AG10803 (cell line): ENCODE measurements around the gene DAPK1.

ENCODE experiments used
- DNase-seq: peaks from one replicate; pipeline ENCODE4 v3.0.0; 2010; ENCODE audit warnings: low read depth
- H3K4me3 ChIP-seq: 2 replicates; pipeline ENCODE4 v1.5.1; 2011; ENCODE audit warnings: mild to moderate bottlenecking, low read length, control low read depth
- CTCF ChIP-seq: conservative IDR thresholded peaks from 2 replicates; pipeline ENCODE4 v1.5.1; 2011; ENCODE audit warnings: mild to moderate bottlenecking, low read length, control low read depth, inconsistent platforms

The DAPK1 gene

GRCh38 chr9:87562062-87562461 lies 64.4 kb downstream of the DAPK1 start:
- no peak overlapping the region for H3K4me3 ChIP-seq
- no peak for DNase-seq
- no peak for TF ChIP-seq CTCF

DNA sequence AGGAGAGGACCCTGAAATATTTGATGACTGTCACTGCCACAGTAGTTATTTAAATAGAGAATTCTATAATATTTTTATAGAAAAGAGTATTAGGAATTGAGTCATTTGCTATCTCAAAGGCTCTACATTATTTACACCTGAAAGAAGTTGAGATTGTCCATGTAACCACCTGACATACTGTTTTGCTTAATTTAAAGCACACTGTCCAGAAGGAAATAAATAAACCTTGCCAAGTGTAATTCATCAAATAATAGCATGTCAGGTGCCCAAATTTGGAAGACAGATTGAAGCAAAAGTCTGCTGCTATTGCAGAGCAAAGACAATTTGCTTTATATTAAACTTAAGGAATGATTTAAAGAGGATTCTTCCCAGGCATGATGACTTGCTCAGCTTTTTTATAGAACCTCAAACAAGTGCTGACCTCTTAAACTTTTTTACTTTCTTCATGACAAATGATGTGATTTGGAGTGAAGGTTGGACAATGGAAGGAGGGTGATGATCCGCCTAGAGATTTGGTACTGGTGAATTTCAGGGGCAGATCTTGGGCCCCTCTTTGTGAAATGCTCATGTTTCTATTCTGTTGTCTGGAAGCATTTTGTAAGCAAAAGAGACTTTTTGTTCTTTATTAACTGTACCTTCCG lies 65.0 kb downstream of the DAPK1 start:
- DNase-seq, result no peak
- no peak for TF ChIP-seq CTCF
- no peak overlapping the region for H3K4me3 ChIP-seq

DNA sequence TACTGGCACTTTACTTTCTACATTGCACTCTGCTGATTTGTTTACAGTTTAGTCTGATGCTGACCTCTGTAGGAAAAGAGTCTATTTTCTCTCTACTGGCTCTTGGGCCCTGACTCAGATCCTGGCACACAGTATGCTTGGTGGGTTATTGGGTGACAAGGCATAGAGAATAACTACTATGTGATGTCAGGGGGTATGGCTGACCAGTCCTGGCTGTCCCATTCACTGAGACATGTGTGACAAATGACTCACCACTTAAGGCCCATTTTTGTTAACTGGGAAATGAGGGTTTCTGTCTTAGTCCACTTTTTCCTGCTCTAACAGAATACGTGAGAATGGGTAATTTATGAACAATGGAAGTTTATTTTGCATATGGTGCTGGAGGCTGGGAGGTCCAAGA lies 66.4 kb downstream of the DAPK1 start:
- no peak overlapping the region for H3K4me3 ChIP-seq
- no peak for TF ChIP-seq CTCF
- no peak for DNase-seq

- no peak for DNase-seq
- TF ChIP-seq CTCF, result no peak
These were observed 67.1 kb downstream of the DAPK1 start for GRCh38 chr9:87564791-87565241.

DNA sequence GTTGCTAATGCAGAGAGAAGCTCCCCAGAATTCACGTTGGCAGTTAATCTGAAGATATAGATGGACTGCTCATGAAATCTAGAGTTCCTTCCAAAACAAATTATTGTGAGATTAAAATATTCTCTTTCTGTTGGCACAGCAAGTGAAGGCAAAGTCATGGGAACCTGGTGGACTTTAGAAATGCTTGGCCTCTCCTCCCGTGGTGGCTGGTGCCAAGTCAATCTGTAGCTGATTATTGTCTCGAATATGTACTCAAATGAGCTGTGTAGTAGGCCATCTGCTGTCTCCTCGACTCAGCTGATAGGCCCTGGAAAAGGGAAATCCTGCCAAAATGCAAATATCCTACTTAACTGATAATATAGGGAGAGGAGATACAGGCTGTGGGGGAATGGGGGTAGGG lies 69.3 kb downstream of the DAPK1 start:
- DNase-seq, result no peak
- H3K4me3 ChIP-seq, result no peak overlapping the region
- no peak for TF ChIP-seq CTCF

More at GRCh38 chr9:87564791-87565241, 67.1 kb downstream of the DAPK1 start:
- H3K4me3 ChIP-seq, result no peak overlapping the region

DNA sequence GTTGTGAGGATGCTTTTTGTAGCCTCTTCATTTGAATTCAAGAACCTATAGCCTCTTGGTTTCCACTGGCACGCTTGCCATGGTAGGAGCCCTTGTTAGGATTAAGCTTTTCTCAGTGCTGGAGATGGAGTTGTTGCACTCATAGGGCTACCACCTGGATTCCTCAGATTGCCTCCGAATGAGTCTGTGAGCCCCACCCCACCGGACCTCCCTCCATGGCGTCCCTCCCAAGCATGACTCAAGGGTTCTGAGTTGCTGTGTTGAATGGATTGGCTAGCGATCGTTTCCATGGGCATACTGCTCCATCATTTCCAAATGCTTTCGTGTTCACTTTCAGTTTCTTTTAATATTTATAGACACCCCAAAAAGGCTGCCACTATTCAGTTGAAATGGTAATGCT lies 69.9 kb downstream of the DAPK1 start:
- no peak for TF ChIP-seq CTCF
- H3K4me3 ChIP-seq, result no peak overlapping the region
- DNase-seq, result no peak

DNA sequence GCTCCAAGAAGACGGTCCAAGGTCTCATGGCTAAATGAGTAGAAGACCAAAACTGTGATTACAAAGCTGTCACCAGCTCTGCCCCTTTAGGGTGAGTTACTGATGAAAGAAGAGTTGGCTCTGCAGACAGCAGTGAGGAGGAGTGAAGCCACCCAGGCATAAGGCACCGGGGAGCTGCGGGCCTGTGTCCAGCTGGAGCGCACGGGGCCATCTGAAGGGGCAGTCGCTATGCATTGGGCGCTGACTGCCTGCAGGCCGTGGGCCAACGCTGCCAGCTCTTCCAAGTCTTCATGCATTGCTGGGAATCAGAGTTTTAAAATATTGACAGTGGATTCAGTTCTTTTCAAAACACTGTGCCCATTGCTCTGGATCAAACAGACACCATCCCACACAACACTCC lies 70.3 kb downstream of the DAPK1 start:
- TF ChIP-seq CTCF, result no peak
- DNase-seq, result no peak

More for the DNA sequence above, 70.3 kb downstream of the DAPK1 start:
- H3K4me3 ChIP-seq, result no peak overlapping the region
